PFSK-1 (cell line): ENCODE data around the gene PRDM12.

ENCODE experiments used
- FOXP2 ChIP-seq: optimal IDR thresholded peaks from 2 replicates; pipeline ENCODE3; 2011; ENCODE audit warnings: borderline replicate concordance, control low read depth, inconsistent platforms; ENCODE audit not compliant: insufficient read depth; ENCODE audit errors: extremely low read length, extremely low read depth
- POLR2AphosphoS5 ChIP-seq: IDR thresholded peaks from 2 replicates; pipeline ENCODE4 v1.6.1; 2012; ENCODE audit warnings: low read depth, mild to moderate bottlenecking, control low read depth, low read length, moderate library complexity
- SIN3A ChIP-seq: IDR thresholded peaks from 2 replicates; pipeline ENCODE4 v1.6.1; 2012; ENCODE audit warnings: mild to moderate bottlenecking, low read length, moderate library complexity, borderline replicate concordance; ENCODE audit not compliant: insufficient read depth
- TAF1 ChIP-seq: IDR thresholded peaks from 2 replicates; pipeline ENCODE4 v1.6.1; 2012; ENCODE audit warnings: low read length, control low read depth, borderline replicate concordance; ENCODE audit not compliant: insufficient read depth
- TF ChIP-seq, protein P1 (sequence below), 2 experiments: IDR thresholded peaks; 2 replicates each; pipeline versions ENCODE4 v1.6.1 to v1.8.0; 2011 to 2012; ENCODE audit warnings: low read depth in 2 of 2, low read length in 2 of 2, control low read depth in 1 of 2, inconsistent platforms in 1 of 2, mild to moderate bottlenecking in 1 of 2, moderate library complexity in 1 of 2; ENCODE audit not compliant: insufficient read depth in 1 of 2

Gene PRDM12

DNA sequence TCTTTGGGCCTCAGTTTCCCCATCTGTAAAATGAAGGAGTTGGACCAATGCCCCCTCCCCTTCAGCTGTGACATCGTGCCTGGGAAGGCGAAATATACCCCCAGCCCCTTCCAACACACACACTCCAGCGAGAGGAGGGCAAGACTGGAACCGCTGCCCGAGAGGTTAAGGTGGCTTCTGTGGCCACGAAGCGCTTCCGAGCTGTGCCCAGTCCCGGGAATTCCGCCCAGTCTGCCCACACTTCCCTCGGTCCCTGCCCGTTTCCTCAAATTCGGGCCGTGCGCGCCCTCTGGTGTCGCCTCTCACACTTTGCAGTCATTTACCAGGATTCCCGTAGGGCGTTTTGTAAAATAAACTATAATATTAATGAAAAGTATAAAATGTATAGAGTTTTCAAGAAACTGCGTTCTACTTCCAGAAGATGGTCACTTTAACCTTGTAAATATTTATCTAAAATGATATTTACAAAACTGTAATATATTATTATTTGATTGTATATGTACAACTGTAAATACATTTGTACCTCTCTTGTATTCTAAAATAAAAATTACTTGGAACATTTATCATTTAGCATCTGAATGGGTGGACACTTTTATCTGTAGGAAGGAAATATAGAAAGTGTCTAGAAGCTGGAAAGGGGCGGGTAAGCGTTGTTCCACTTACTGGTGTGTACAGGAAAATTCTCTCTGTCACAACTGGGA, 18.2 kb downstream of the PRDM12 start:
- TF ChIP-seq SIN3A (no peak), FOXP2 (no peak)

- TF ChIP-seq TAF1 (no peak), SIN3A (no peak), POLR2AphosphoS5 (no peak), FOXP2 (no peak)
- TF ChIP-seq, protein P1, sequence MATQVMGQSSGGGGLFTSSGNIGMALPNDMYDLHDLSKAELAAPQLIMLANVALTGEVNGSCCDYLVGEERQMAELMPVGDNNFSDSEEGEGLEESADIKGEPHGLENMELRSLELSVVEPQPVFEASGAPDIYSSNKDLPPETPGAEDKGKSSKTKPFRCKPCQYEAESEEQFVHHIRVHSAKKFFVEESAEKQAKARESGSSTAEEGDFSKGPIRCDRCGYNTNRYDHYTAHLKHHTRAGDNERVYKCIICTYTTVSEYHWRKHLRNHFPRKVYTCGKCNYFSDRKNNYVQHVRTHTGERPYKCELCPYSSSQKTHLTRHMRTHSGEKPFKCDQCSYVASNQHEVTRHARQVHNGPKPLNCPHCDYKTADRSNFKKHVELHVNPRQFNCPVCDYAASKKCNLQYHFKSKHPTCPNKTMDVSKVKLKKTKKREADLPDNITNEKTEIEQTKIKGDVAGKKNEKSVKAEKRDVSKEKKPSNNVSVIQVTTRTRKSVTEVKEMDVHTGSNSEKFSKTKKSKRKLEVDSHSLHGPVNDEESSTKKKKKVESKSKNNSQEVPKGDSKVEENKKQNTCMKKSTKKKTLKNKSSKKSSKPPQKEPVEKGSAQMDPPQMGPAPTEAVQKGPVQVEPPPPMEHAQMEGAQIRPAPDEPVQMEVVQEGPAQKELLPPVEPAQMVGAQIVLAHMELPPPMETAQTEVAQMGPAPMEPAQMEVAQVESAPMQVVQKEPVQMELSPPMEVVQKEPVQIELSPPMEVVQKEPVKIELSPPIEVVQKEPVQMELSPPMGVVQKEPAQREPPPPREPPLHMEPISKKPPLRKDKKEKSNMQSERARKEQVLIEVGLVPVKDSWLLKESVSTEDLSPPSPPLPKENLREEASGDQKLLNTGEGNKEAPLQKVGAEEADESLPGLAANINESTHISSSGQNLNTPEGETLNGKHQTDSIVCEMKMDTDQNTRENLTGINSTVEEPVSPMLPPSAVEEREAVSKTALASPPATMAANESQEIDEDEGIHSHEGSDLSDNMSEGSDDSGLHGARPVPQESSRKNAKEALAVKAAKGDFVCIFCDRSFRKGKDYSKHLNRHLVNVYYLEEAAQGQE (IDR thresholded peaks at IDR 0.05; ENCODE audit: insufficient read depth in 1 of 2, low read depth in 2 of 2, low read length in 2 of 2) = no peak
These were observed 20.7 kb downstream of the PRDM12 start for GRCh38 chr9:130685104-130685503.

GRCh38 chr9:130687615-130688014, 23.2 kb downstream of the PRDM12 start:
- TF ChIP-seq TAF1 (no peak), SIN3A (no peak), POLR2AphosphoS5 (no peak), FOXP2 (no peak)
- TF ChIP-seq, protein P1 (IDR thresholded peaks at IDR 0.05; ENCODE audit: insufficient read depth in 1 of 2, low read depth in 2 of 2, low read length in 2 of 2) = no peak

- TF ChIP-seq, protein P1 (IDR thresholded peaks at IDR 0.05; ENCODE audit: insufficient read depth in 1 of 2, low read depth in 2 of 2, low read length in 2 of 2) = no peak
- TF ChIP-seq TAF1 (no peak), POLR2AphosphoS5 (no peak), SIN3A (no peak), FOXP2 (no peak)
These were observed 23.7 kb downstream of the PRDM12 start for GRCh38 chr9:130688072-130688471.

DNA sequence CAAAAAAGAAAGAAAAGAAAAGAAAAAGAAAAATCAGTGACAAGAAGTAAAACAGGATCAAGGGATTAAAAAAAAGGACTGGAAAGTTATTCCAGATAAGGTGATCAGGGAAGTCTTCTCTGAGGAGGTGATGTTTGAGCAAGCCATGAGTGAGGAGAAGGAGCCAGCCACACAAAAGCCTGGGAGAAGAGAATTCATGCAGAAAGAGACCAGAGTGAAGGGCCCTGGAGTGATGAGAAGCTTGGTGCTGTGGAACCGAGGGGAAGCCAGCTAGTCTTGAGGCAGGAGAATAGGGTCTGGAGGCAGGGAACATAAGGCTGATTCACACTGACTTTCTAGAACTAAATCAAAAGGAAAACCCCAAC, 25.2 kb downstream of the PRDM12 start:
- TF ChIP-seq FOXP2 (no peak), POLR2AphosphoS5 (no peak; the same call in 1 of the 2 replicates), SIN3A (no peak), TAF1 (no peak)
- TF ChIP-seq, protein P1 (IDR thresholded peaks at IDR 0.05; ENCODE audit: insufficient read depth in 1 of 2, low read depth in 2 of 2, low read length in 2 of 2) = no peak
